HG02642 (cell line): ENCODE data around the gene RFC1.
"Not testable (repeated sequence)": the region's sequence is repeated elsewhere in the genome, so short reads cannot be mapped to it uniquely, and the experiment has no call there.

ENCODE experiments used
- ATAC-seq: cut with Tn5 transposase; IDR thresholded peaks from one replicate; pipeline ENCODE4 v1.9.1; 2021; ENCODE audit warnings: mild to moderate bottlenecking; ENCODE audit not compliant: unreplicated experiment, poor library complexity

Gene RFC1

DNA sequence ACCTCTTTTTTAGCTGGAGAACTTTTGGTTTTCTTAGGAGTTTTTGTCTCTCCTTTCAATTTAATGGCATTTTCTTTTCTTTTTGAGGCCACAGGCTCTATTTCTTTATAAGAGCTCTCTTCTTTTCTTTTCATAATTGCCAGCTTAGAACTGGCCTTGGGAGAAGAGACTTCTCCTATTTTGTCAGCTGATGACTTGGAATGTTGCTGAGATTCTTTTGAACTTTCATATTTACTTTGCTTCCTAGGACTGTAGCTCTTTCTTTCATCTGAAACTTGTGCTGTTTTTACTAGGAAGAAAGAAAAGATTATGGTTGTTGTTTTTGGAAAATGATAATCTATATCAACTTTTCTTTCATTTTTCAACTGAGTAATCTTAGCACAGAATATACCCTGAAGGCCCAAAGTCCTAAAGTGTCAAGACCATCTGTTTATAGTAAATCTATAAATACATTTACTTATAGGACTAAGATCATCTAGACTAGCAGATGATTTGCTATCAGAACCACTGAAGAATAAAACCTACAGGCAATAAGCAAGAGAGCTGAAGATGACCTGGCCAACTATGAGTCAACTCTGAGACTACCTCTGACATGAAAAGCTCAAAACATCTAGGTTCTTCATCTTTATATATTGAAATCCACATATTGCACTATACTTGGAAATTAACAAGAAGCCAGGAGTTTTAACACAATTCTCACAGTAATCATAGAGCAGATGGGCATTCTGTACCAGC lies 45.6 kb downstream of the RFC1 start:
- ATAC-seq: no peak

DNA sequence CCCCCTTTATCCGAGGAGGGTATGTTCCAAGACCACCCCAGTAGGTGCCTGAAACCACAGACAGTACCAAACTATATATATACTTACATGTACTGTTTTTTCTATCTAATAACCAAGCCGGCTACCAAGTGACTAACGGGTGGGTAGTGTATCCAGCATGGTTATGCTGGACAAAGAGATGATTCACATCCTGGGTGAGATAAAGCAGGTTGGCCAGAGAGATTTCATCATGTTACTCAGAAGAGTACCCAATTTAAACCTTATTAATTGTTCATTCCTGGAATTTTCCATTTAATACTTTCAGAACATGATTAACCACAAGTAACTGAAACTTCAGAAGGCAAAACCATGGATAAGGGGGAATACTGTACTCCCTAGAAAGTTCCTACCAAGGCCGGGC lies 46.5 kb downstream of the RFC1 start:
- no peak for ATAC-seq

DNA sequence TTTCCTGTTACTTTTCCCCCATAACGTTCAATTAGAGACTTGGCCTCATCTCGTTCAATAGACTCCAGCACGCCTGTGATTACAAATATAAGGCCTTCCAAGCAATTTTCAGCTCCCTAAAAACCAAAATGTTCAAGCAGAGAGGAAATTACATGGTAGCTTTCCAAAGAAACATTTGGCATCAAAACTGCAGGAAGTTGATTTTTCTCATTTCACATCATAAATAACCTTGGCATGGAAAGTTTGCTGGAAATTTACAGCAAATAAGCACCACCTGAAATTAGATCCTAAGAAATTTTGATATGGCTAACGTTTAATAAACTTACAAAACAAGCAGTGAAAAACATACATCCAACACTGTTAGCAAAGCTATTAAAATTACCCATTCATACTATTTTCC lies 53.3 kb downstream of the RFC1 start:
- ATAC-seq: no peak

DNA sequence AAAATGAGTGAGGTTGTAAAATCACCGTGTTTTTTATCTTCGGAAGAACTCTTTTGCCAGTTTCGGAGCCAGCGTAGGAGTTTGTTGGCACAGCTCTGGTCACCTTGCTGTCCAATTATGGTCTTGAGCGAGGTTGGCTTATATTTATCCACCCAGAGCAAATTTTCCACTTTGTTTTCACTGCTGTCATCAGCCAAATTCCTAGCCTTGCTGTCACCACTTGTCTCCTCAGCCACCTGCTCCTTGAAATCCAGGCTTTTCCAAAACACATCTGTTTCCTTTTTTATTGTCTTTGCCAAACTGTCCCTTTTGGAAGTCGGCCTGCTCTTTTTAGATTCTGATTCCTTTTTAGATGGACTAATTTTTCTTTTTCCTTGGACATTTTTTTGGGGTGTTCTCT lies 57.6 kb downstream of the RFC1 start:
- ATAC-seq: no peak

DNA sequence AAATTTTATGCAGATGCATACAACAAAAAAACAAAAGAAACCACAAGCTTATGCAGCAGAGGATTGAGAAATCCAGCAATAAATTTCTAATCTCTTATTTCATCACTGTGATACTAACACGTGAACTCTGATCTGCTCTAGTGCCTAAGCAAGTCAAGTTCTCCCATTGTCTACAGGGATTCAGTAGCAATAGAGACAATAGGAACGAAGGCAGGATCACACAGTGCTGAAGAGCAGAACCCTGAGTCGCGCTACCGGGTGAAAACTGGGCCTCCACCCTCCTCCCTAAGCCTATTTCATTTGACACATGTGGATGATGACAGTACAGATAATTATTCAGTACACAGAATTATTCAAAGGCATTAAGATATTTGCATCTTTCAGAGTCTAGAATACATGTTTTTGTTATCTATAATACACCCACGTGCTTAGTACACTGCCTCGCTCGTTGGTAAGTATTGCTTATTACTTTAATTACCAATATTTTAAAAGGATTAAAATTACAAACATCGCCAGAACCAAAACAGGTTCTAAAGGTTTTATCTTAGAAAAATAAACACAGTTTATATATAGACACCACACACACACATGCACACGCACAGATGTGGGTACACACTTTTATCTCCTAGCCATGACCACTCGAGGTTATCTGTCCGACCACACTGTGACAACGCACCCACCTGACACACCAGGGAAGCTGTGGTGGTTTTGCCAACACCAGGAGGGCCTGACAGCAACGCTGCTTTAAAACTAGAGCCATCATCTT lies 60.1 kb downstream of the RFC1 start:
- no peak for ATAC-seq

DNA sequence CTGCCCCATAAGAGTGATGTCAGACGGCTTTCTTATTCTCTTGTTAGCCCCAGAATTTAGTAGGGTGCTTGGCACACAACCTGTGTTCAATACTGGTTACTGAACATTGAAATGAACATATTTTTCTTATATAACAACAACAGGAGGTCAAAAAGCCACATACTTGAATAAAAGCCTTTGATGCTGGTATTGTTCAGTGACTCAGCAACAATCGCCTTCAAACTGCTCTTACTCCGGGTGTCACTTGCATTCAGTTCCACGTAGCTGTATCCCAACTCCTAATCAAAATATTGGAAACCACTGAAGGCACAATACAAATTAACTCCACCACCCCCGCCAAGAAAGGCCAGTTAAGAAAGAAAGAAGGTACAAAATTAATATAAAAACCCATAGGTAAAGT lies 61.5 kb downstream of the RFC1 start:
- ATAC-seq: no peak

DNA sequence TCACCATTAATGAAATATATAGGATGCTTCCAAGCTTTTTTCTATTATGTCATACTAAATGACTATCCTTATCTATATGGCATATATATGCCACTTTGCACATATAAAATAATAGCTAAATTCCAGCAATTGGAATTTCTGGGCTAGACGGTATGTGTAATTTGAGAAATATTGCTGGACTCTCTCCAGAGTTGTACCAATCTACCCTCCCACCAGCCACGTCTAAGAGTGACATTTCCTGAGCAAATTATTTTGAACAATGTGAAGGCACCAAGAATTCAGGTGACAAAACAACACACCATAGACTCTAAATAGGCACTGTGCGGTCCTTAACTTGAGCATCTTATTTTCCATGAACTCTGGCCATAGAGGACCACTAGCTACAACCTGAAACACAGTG lies 62.3 kb downstream of the RFC1 start:
- no peak for ATAC-seq

DNA sequence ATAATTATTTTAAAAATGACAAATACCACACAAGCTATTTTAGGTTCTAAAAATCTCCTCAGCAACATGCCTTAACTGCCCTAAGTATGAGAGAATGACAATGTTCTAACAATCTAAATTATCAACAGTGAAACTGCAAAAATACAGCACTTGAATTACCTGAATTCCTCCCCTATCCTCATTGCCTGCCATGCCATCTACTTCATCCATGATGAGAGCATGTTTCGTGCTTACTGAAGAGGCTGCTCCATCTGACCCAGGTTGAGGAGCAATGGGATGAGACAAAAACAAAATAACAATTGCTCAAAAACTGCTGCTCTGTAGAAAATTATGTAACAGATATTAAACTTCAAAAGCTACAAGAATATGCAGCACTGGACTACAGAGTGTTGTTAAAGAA lies 63.3 kb downstream of the RFC1 start:
- no peak for ATAC-seq

DNA sequence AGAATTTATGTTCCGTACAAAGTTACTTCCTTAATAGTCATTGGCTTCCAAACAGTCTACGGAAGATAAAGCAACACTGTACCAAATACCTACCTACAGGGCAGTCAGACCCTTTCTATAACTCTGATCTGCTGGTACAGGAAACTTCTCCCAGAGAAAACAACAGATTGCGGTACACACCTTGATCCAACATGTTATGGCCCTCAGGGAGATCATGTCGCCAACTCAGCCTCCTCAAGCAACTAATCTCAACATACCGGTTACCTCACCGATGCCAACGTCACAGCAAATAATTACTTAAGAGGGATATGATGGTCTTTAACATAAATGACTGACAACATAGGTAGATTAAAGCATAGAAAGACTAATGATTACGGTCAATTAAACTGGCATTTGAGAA lies 70.4 kb downstream of the RFC1 start:
- no peak for ATAC-seq

DNA sequence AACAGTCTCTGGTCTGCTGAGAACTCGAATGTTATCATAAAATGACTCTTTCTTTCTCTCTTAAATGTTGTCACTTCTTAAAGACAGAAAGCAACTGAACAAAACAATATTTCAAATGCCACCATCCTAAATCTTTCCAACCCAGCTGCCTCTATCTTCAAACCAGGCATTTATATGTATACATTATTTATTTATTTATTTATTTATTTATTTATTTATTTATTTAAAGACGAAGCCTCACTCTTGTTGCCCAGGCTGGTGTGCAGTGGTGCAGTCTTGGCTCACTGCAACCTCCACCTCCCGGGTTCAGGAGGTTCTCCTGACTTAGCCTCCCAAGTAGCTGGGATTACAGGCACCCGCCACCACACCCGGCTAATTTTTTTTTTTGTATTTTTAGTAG lies 73.7 kb downstream of the RFC1 start:
- ATAC-seq: not testable (repeated sequence)

DNA sequence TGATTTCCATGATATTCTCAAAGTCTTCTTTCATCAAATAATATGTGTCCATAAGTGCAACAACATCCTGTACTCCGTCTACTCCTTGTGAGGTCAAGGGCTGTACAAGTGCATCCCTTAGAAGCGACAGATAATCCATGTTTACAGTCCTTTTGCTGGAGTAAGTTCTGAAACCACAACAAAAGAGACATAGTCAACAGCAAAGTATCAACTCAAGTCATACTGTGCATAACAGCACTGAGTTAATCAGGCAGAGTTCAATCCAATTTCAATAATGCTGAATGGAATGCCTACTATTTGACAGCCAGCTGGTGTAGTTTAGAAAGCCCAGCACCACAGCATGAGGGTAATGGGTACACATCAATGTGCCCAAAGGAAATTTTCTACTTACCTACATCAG lies 74.5 kb downstream of the RFC1 start:
- no peak for ATAC-seq

DNA sequence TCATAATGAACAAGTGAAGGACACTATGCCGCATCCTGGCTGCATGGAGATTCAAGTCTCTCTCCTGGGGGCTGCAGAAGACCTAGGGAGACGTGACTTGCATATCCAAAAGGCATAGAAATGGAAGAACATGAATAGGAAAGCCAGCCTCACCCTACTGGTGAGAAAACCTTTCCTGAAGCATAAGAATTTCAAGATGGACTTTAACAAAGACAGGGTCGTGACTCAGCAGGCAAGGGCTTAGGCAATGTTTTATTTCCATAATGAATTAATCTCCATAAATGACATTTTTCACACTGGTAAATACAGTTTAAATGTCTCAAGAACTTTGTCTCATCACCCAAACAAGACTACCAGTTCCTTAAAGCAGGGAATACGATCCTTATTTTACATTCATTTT lies 78.9 kb downstream of the RFC1 start:
- ATAC-seq: no peak

DNA sequence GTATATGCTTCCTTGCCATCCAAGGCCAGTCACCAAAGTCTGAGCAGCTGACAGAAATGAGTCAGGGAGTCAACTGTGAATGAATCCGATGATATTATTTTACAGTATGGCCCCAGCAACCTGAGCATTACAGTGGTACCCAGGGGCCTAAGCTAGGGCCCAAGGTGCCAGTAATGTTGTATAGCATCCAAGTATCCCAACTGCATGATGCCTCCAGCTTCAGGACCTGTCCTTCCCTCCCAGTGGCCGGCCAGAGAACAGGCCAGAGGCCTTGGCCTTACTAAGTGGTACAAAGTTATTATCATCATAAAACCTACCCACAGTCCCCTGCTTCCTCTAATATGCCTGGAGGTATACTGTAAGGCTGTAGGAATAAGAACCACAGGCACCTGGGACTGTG lies 79.9 kb downstream of the RFC1 start:
- no peak for ATAC-seq

DNA sequence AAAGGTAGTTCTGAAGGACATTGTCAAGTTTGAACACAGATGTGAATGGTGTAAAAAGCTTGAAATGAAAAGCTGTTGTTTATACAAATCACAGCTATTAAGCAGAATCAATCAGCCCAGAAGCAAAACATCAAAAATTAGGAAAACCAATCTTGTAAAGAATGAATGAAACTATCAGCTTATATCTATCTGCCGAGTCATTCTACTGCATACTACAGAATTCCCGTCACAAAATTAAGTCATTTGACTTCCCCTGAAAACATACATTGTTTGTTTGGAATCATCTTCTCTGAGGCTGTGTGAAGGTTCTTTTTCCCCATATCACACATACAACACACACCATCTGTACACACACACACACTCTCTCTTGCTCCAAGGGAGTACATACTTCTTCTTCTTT lies 80.3 kb downstream of the RFC1 start:
- no peak for ATAC-seq

DNA sequence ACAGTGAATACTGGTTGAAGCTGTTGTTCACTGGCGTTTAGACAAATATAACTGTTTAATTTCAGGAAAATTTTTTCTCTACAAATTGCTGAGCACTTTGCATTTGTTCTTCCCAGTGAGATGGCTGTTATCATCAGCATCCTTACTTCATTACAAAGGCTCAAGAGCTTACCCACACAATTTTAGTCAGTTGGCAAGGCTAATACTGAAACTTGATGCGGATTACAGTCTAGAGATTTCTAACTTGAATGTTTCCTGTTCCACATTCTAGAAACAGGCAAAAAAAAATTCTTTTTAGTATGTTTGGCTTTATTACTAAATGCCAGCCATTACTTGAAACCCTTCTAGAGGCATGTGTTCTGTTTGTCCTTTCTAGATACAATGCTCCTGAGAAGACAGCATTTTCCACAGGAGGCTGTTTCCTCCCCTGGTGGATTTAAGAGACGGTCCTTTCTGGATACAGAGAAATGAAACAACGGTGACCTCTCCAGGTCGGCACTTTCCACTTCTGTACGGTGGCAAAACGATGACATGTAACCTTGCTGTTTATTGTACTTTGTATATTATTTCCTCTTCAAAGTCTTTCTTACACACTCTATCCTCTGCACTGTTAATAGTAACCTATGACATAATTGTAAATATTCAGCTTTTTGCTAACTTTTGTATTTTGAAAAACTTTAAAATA lies 80.9 kb downstream of the RFC1 start:
- no peak for ATAC-seq

DNA sequence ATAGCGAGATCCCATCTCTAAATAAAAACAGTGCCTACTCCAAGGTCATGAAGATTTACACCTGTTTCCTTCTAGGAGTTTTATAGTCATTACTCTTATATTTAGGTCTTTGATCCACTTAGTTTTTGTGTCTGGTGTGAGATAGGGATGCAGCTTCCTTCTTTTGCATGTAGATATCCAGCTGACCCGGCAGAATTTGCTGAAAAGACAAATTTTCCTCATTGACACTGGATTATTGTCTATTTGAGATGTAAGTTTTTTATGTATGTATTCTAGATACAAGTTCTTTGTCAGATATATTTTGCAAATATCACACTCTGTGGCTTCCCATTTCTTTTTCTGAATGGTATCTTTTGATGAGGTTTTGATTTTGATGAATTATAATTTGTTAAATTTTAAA lies 85.4 kb downstream of the RFC1 start:
- no peak for ATAC-seq

DNA sequence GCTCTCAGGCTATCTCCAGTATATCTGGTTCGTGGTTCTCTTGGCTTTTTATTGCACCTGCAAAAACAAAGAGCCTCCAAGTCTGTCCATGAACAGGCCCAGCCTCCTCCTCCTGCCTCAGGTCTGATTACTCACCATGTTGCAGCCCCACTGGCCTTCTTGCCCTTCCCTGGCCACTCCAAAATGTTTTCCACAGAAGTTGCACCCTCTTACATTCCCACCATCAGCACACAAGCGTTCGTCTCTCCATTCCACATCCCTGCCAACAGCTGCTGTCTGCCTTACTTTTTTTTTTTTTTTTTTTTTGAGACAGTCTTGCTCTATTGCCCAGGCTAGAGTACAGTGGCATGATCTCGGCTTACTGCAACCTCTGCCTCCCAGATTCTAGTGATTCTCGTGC lies 86.7 kb downstream of the RFC1 start:
- no peak for ATAC-seq

DNA sequence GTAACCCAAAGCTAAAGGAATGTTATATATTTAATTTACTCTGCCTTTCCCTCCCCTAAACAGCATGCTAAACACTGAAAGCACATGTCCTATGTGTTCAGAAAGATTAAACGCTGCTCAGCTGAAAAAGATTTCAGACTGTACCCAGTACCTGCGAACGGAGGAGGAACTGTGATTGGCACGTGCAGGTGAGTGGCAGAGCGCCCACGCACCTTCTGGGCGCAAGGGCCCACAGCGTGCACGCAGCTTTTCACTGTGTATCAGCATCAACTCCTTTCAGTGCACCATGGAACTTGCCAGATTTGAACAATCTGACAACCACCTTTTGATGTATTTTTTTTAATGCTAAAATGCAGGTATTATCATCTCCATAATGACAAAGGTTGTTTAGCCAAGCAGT lies 87.7 kb downstream of the RFC1 start:
- no peak for ATAC-seq

DNA sequence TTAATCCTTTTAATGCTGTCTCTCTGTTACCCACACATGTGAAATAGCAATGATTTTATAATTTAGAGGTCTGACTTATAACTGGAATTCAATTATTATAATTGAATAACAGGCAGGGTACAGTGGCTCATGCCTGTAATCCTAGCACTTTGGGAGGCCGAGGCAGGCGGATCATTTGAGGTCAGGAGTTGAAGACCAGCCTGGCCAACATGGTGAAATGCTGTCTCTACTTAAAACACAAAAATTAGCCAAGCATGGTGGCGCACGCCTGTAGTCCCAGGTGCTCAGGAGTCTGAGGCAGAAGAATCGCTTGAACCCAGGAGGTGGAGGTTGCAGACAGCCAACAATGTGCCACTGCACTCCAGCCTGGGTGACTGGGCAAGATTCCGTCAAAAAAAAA lies 88.5 kb downstream of the RFC1 start:
- ATAC-seq: not testable (repeated sequence)

DNA sequence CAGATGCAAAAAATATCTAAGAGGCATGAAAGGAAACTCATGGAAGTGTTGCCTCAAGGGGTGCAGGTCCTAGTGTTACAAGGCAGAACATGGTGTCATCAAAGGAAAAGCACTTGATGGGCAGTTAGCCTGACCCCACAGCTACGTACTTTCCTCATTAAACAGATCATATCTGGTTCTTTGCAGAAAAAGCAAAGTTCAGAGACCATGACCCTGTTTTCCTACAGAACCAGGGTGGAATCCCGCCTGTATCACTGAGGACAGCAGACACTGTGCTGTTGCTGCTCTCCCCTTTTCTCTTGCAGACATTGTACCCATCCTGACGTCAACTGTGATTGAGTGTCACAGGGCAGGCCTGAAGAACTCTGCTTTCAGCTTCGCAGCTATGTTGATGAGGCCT lies 91.7 kb downstream of the RFC1 start:
- no peak for ATAC-seq

DNA sequence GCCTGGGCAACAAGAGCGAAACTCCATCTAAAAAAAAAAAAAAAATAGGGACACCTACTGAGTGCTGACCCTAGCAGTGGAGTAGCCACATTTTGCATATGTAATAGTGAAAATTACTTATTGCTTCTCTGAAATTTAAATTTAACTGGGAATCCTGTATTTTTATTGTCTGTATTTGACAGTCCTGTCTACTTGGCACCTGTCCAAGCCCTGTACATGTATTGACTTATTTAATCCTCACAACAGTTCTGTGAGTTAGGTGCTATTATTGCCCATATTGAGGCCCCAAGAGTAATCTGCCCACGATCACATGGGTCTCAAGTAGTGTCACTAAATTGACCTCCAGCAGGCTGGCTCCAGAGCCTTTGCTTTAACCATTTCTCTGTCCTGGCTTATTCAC lies 102.3 kb downstream of the RFC1 start:
- no peak for ATAC-seq
